Umbilical cord (tissue), 2 donors: Measurements from ENCODE around the gene TRIM29. TPM values are rescaled to one million over a fixed set of nuclear protein-coding genes. Genes with fewer than 3 reads are reported as not detected.
"Not testable (repeated sequence)": the region's sequence is repeated elsewhere in the genome, so short reads cannot be mapped to it uniquely, and the experiment has no call there.

ENCODE experiments used
- DNase-seq: peaks from one replicate; pipeline ENCODE4 v3.0.0-alpha.2; 2015; ENCODE audit warnings: low spot score
- total RNA-seq: library from RNA; depleted of rRNA; stranded (reverse); fragments of >200 nt; gene quantifications from one replicate; pipeline ENCODE4 v1.2.3, GENCODE V29; 2014; ENCODE audit warnings: low replicate concordance; ENCODE audit not compliant: insufficient read depth

TRIM29 gene, protein sequence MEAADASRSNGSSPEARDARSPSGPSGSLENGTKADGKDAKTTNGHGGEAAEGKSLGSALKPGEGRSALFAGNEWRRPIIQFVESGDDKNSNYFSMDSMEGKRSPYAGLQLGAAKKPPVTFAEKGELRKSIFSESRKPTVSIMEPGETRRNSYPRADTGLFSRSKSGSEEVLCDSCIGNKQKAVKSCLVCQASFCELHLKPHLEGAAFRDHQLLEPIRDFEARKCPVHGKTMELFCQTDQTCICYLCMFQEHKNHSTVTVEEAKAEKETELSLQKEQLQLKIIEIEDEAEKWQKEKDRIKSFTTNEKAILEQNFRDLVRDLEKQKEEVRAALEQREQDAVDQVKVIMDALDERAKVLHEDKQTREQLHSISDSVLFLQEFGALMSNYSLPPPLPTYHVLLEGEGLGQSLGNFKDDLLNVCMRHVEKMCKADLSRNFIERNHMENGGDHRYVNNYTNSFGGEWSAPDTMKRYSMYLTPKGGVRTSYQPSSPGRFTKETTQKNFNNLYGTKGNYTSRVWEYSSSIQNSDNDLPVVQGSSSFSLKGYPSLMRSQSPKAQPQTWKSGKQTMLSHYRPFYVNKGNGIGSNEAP
- total RNA-seq = 39.7 TPM

DNA sequence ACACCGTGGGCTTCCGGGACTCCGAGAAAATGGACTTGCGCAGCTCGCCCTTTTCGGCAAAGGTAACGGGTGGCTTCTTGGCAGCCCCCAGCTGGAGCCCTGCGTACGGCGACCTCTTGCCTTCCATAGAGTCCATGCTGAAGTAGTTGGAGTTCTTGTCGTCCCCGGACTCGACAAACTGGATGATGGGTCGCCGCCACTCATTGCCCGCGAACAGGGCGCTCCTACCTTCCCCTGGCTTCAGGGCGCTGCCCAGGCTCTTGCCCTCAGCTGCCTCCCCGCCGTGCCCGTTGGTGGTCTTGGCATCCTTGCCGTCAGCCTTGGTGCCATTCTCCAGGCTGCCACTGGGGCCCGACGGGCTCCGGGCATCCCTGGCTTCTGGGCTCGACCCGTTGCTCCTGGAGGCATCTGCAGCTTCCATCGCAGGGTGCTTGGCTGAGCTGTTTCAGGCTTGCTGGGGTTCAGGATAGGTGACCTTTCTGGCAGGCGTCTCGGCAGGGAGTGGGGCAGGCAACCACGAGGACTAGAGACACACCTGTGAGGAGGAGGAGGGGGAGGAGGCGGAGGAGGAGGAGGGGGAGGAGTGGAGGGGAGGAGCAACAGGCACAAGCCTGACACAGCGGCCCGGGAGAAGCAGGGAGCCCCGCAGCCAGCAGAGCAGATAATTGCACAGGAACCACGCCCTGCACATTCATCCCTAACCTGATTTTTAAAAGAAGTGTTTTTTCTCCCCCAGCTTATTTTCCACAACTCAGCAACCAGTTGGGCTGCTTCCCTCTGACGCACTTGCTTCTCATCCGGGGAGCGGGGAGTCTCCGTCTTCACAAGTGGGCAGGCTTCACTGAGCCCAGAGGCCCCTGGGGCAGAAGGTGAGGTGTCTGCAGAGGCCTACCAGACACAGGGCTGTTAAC, at the start of gene TRIM29:
Gene TRIM29, minus strand, starts transcription at position 503 of the 911 bp plus-strand sequence. Its CDS starts 82 bp downstream, at position 421.
- peak; percentile 76 for DNase-seq

DNA sequence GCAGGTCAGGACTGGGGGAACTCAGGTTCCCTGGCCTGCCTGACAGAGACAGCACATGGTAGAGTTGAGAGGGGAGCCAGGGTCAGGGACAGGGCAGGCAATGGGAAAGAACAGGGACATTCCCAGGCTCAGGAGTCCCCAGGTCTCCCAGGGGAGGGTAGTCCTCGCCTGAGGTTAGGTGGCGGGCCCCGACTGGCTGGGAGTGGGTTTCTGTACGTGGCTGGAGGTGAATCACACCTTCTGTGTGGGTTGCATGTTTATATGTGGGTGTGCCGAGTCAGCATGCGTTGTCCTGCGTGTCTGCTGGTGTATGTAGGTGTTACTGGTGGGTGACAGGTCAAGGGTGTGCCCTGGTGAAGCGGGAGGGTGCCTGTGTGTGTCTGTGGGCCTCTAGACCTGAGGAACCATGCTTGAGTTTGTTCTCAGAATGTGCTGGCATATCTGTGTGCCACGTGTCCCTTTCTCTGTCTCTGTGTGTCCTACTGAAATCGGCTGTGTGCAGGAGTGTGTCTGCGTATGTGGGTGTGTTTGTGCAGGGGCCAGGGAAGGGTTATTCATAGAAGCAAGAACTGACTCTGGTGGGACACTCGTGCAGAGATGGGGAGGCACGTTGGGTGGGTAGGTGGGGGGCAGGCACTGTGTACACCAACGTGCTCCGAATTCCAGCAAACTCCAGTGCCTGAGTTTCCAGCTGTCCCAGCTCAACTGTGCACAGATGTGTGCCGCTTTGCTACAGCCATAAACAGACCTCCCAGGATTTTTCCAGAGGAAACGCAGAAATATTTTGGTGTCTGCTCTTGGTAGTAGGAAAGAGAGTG, 49.1 kb upstream of the TRIM29 start:
- DNase-seq = peak; percentile 82

DNA sequence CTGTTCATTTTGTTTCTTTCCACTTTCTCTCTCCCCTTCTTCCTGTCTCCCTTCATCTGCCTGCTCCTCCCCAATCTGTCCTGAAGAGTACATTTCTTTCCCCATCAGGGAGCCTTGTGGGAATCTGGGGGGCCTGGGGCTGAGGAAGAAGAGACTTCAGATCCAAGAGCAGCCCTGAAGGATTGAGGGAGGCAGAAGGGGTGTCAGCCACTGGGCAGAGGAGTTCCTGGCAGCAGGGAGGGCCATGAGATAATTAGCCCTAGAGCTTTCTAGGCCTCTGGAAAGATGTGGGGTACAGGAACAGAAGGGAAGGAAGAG, 48.5 kb upstream of the TRIM29 start:
- DNase-seq = no peak

DNA sequence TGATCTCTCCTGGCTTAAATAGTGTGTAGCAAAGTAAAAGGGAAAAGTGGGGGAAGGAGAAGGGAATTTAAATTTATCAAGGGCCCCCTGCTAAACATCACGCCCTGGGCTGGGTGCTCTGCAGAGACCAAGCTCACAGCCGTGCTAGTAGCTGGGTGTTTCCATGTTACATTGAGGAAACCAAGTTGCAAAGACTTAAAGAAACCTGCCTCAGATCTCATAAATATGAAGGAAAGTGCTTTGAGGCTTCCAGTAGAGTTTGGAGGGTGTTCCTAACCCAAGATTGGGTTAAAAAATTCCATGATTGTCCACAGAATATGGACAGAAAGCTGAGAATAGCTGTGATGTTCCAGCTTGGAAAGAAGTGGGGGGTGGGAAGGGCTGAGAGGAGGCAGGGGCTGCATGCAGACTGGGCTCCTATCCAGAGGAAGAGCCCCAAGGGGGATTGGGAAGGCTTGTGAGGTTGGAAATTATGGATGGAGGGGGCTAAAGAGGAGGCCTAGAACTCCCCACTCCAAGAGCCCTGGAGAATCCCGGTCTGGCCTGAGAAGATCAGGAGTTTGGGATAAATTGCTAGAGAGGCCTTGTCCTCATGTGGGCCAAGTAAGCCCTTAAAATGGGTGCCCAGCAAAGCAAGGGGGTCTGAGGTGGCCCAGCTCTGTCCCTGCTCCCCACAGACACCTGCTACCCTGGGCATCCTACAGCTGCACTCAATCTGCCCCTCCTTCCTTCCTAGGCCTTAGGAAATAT, 48.0 kb upstream of the TRIM29 start:
- peak; percentile 65 for DNase-seq

DNA sequence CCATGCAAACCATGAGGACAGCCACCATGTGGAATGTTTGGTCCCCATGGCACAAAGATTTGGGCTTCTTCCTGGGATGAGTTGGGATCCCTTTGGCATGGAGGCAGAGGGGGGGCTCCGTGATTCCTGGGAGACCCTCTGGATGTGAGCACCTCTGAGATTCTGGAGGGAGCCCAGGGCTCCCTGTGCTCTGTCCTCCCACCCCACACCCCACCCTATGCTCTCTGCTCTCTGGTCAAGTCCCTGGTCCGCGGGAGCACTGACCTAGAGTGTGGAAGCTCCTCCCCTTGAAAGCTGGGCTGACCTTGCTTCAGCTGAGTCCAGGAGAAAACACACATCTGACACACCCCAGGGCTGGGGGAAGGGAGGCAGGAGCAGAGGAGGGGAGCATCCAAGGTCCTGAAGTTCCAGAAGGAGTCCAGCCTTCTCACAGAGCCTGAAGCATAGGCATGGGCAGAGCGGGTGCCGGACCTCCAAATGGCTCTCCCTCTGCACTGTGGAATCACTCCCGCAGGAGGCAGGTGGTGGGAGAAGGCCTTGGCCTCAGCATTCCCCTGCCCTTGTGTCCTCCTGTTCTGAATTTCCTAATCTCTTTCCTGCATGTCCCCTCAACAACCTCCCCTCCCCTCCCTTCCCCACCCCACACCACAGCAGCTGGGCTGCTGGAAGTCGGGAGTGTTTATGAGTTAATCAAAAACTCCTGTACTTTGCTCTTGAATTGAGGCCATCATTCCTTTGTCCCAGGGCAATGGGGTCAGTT, 47.2 kb upstream of the TRIM29 start:
- peak; percentile 77 for DNase-seq

DNA sequence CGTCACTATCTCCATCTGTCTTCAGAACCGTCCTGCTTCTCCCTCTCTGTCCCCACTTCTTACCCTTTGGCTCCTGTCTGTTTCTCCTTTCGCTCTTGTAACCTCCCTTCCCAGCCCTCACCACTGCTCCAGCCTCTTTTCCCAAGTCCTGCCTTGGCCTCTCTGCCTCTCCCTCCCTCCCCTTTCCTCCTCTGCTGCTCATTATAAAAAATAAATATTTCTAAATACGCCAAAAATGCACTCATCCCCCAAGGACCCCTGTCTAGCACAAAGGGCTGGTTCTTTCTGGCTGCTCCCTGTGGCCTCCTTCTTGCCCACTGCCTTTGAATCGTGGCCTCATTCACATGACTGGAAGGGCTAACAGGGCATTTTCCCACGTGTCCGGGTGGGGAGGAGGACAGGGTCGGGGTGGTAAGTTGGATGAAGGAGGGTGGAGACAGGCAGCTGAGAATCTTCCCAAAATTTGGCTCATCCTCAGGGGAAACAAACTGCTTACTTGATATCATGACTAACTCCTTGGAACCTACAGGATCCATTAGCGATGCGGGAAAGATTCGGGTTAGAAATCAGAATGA, 46.5 kb upstream of the TRIM29 start:
- DNase-seq = no peak

DNA sequence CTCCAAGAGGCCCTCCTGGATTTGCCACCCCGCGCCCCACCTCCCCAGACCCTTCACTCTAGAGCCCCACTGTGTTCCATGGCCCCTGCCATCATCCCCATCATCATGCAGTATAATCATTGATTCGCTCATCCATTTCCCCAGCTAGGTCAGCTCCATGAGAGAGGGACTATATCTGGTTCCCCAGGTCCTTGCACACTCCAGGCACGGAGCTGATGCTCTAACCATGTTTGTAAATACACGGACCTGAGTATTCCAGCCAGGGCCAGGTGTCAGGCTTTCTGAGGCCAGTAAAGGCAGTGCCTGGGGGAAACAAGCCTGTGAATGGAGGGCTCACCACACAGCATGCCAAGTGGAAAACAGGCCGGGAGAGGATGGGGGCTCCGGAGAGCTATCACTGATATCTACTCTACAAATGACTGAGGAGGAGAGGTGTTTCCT, 45.8 kb upstream of the TRIM29 start:
- DNase-seq = no peak

DNA sequence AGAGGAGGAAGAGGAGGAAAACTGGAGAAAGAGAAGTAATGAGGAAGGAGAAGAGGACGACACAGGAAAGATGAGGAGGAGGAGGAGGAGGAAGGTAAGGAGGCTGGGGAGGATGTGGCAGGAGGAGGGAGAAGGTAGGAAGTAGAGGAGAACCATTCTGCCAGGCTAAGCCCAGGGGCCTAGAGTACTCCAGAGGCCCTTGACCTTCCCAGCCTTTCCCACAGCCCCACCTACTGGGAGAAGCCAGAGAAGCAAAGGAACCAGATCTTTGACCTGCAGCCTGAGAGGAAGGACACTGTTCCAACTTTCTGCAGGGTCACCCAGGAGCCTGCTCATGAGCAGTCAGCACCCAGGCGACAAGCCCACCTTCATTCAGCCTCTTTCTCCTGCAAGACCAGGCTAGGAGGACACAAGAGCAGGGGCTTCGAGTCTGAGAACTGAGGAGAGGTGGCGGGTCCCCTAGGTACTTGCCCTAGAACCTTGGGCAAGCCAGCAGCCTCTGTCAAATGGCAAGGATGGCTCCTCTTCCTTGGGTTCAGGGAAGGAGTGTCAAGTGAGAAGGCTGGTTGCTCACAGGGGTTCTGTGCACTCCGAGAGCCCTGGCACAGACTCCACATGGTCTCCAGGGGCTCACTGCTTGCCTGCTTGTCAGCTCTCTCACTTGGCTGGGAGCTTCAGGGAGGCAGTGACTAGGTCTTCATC, 45.0 kb upstream of the TRIM29 start:
- DNase-seq = no peak

DNA sequence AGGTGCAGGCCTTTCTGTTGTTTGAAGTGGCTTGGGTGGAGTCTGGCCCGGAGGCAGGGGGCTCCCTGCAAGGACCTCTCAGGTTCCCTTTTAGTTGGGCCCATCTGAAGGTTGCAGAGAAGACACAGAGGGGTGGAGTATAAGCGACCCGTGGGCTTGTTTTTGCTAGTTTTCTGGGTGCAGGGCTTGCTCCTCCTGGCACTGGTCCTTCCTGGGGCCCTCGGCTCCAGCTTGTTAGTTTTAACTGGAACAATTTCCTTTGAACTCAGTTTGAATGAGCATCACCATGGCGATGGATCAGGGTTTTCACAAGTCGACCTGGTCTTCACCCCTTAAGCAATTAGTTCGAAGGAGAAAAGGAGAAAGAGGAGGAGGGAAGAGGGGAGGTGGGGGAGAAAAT, 44.5 kb upstream of the TRIM29 start:
- DNase-seq = no peak

DNA sequence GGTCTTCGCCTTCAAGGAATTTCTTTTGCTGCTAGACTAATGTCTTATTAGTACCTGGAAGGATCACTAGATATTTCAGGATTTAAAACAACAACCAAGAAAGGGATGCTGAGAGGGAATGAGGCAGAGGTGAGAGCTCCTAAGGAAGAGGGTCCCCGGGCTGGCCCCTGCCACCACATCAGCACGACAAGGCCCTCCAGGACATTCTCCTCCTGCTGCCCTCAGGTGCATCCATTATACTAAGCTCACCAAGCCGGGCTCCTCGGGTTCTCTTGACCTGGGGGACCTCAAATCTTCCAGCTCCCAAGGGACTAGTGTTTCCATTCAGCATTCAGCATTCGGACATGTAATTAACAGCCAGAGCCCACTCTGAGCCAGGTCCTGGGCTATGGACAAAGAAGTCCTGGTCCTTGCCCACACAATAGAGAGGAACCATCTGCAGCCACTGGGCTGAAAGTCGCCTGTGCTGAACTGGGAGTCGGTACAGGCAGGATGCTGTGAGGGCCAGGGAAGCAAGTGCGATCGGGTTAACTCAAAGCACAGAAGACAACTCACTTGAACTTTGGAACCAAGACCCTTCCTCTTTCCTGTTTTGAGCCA, 43.6 kb upstream of the TRIM29 start:
- DNase-seq = no peak

DNA sequence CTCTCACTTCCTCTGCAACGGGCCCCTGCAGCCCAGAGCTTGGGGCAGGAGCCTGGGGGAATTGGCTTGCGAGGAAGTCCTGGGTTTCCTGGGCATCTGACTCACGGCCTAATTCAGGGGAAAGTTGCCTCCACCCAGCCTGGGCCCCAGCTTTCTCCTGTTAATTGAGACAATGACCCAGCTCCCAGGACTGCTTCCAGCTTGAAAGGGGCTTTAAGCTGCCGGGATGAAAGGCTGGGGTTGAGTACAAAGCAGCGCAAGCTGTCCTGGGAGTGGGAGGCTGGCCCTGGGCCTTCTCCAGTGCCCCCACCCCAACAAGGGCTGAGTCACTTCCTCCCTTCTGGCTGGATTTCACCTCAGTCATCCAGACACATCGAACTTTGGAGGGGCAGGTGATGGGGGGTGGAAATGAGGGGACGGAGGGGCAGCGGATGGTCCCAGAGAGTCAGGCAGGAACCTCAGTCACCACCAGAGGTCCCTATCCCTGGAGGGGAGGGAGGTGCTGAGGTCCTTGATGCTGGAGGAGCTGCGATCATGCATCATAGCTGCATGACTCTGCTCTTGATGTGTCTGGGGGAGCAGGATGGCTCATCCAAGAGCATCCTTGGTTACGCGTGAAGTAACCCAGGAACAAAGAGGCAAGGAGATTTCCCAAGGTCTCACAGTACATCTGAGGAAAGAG, 42.8 kb upstream of the TRIM29 start:
- DNase-seq = peak; percentile 89

DNA sequence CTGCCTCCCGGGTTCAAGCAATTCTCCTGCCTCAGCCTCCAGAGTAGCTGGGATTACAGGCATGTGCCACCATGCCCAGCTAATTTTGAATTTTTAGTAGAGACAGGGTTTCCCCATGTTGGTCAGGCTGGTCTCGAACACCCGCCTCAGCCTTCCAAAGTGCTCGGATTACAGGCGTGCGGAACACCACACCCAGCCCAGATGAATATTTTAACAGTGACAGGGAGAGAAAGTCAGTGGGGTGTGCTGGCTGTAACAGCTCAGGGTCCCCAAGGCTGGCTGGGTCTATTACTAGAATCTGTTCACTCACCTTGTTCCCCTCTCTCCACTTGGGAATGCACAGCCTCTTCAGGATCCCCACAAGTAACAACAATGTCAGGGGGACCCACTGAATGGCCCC, 42.1 kb upstream of the TRIM29 start:
- not testable (repeated sequence) for DNase-seq

DNA sequence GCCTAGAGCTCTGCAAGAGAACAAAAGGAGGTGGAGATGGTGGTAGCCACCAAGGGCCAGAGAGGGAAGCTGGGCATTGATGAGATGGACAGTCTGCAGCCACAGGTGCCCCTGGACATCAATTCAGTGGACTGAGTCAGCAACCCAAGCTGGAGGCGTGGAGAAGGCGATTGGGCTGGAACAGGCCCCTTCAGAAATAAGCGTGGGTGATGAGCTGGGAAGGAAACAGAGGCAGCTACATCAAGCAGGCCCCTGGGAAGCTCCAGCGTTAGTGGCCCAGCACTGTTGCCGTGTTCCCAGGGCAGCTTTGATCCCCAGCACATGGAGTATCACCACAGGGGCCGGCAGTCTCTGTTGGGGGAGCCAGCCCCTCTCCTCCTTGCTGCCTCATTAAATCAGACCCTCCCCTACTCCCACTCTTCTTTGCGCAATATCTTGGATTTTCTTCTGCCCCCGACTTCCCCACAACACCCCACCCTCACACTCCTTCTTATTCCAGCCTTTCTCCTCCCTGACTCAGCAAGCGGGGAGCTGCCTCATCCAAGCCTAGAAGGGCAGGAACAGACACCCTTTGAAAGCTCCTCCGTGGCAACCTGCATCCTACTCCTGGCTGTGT, 41.3 kb upstream of the TRIM29 start:
- no peak for DNase-seq

DNA sequence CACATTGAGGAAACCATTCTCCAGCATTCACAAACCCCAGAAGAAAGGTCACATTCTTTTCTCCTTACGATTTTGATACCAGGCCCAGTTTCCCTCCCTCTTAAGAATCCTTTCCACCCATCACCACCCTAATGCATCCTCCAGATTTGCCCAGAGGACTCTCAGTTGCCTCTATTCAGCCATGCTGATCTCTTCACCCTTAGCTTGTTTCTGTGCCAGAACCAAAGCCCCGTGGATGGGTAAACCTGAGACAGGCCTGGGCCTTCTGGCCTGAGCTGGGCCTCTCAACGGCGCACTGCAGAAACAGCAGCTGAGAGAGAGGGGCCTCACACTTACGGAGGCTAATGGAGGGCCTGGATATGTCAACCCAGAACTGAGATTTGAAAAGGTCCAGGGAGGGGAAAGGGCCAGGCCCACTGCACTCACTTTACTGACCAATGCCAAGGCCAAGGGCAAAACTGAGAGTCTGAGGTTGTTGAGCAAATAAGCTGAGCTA, 40.7 kb upstream of the TRIM29 start:
- peak; percentile 57 for DNase-seq

DNA sequence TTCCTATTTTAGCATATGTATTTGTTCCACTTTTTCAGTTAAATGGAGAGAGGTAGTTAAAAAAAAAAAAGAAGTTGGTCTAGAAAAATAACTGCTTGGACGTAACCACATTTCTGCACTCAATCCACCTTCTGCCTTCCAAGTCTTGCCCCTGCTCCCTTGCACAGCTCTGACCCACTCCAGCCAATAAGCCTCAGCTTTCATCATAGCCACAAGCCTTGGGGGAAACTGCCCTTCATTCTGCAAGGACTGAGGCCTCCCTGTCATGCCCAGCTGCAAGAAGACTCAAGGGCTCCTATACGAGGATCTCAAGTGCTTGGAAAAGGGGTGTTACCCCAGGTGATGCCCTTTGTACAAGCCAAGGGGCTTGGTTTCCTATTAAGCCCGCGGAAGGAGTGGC, 37.0 kb upstream of the TRIM29 start:
- no peak for DNase-seq

DNA sequence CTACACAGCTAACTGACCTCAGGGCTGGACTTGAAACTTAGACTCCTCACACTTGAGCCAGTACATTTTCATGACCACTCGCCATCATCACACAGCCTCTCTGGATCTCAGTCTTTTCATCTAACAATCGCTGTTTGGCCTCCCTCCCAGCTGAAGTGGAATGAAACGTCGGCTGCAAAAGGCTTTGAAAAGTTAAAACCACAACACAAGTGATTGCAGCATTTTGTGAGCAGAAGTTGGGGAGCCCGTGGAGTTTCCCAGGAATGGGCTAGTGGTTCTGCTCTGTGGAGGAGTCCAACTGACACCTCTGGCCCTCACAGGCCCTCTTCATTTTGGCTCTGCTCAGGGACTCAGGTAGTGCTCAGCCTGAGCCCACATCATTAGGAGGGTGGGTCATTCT, 35.9 kb upstream of the TRIM29 start:
- peak; percentile 68 for DNase-seq

DNA sequence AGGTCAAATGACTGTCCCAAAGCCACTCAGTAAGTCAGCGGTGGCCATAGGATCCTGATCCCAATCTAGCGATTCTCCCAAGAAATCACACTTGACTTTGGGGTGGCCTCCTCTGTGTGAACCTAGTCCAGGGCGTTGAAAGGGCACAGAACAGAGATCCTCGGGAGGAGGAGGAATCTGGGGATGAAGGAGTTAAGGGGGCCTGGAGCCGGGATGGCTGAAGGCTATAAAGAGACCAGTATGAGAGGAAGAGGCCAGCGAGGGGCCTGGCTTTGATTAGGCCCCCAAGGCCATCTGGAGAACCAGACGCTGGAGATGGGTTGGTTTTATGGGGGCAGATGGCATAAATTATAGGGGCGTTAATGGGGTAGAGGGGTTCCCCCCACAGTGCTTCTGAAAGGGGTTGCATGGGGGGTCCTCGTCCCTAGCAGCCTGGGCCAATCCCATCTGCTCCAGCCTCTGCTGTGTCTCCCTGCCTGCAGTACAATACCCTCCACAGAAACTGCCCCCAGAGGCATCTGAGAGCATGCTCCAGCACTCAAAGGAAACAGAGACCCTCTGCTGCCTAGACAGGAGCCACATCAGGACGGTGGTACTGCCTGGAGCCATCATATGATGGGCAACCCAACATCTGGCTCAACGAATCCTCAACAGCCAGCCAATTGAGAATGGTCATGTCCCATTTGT, 35.2 kb upstream of the TRIM29 start:
- peak; percentile 53 for DNase-seq
